Cardiac muscle cell (in vitro differentiated cells and primary cell): ENCODE measurements around the gene CARMIL1. TPM values are rescaled to one million over a fixed set of nuclear protein-coding genes. Genes with fewer than 3 reads are reported as not detected.

Experiments used
- DNase-seq, 2 donors: peaks; one replicate each; pipeline versions ENCODE4 v3.0.0 to v3.0.0-alpha.2; 2010 to 2017; ENCODE audit warnings: low read depth in 1 of 2, low spot score in 1 of 2
- H3K27ac ChIP-seq: fragments of 200-600 bp; sonication (generic); 2 replicates; pipeline ENCODE4 v1.5.1; 2016
- H3K27me3 ChIP-seq: fragments of 200-600 bp; sonication (generic); 2 replicates; pipeline ENCODE4 v1.6.0; 2016; ENCODE audit warnings: control low read depth
- H3K36me3 ChIP-seq: fragments of 200-600 bp; sonication (generic); 2 replicates; pipeline ENCODE4 v1.5.1; 2016; ENCODE audit warnings: control low read depth
- H3K4me1 ChIP-seq: fragments of 200-600 bp; sonication (generic); 2 replicates; pipeline ENCODE4 v1.8.1; 2017; ENCODE audit warnings: low read depth, mild to moderate bottlenecking, mixed run types
- H3K4me3 ChIP-seq: fragments of 200-600 bp; sonication (generic); 2 replicates; pipeline ENCODE4 v1.5.1; 2016; ENCODE audit warnings: mild to moderate bottlenecking
- H3K9me3 ChIP-seq: fragments of 200-600 bp; sonication (generic); 2 replicates; pipeline ENCODE4 v1.5.1; 2017; ENCODE audit warnings: low read depth, mild to moderate bottlenecking, control low read depth
- polyA plus RNA-seq: library from polyadenylated mRNA; unstranded; fragments of >200 nt; fragmentation: Nextera tagmentation; extraction: Ambion mirVana; gene quantifications from 2 replicates; pipeline ENCODE4 v1.2.1, GENCODE V29; 2016
- total RNA-seq: library from RNA; depleted of rRNA; stranded (reverse); fragments of >200 nt; gene quantifications from 2 replicates; pipeline ENCODE4 v1.2.3, GENCODE V29; 2016
- TF ChIP-seq, protein P1 (sequence below): IDR thresholded peaks from 2 replicates; pipeline ENCODE4 v1.5.1; 2012; ENCODE audit warnings: low read depth, mild to moderate bottlenecking, low read length

CARMIL1 gene
- total and polyA plus RNA-seq, 2 experiments from 2014 or later: 15.7 to 63.6 TPM

- H3K4me3 ChIP-seq: no peak overlapping the region
- H3K27ac ChIP-seq: peak overlapping the region; percentile 49
- no peaks in the 10 kb centered on the region for H3K9me3 ChIP-seq
- H3K4me1 ChIP-seq: peaks cover 3% of the 10 kb centered on the region
- peaks cover 19% of the 10 kb centered on the region for H3K36me3 ChIP-seq
- H3K27me3 ChIP-seq: no peaks in the 10 kb centered on the region
- peak; percentile 27 to 54 for DNase-seq
- TF ChIP-seq, protein P1, sequence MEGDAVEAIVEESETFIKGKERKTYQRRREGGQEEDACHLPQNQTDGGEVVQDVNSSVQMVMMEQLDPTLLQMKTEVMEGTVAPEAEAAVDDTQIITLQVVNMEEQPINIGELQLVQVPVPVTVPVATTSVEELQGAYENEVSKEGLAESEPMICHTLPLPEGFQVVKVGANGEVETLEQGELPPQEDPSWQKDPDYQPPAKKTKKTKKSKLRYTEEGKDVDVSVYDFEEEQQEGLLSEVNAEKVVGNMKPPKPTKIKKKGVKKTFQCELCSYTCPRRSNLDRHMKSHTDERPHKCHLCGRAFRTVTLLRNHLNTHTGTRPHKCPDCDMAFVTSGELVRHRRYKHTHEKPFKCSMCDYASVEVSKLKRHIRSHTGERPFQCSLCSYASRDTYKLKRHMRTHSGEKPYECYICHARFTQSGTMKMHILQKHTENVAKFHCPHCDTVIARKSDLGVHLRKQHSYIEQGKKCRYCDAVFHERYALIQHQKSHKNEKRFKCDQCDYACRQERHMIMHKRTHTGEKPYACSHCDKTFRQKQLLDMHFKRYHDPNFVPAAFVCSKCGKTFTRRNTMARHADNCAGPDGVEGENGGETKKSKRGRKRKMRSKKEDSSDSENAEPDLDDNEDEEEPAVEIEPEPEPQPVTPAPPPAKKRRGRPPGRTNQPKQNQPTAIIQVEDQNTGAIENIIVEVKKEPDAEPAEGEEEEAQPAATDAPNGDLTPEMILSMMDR: no peak
These were observed 197.9 kb downstream of the CARMIL1 start for GRCh38 chr6:25477006-25477590.

DNA sequence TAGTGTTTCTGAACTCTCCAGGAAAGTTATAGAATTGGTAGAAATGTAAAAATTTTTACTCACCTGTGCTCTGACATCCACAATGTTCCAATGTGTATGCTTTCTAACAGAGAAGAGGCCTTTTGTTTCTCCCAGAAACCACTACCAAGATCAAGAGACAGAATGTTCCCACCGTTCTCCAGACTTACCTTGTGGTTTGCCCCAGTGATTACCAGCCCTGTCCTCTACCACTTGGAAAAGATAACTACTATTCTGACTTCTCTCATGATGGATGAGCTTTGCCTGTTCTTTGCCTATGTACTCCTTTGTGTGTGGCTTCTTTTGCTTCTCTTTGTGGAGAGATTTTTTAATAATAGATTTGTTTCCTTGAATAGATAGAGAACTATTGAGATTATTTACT lies 199.8 kb downstream of the CARMIL1 start:
- no peak for DNase-seq
- peaks cover 8% of the 10 kb centered on the region for H3K4me1 ChIP-seq
- H3K9me3 ChIP-seq: no peaks in the 10 kb centered on the region
- H3K4me3 ChIP-seq: no peak overlapping the region
- peaks cover 7% of the 10 kb centered on the region for H3K36me3 ChIP-seq
- no peak overlapping the region for H3K27ac ChIP-seq
- no peaks in the 10 kb centered on the region for H3K27me3 ChIP-seq
- TF ChIP-seq, protein P1: no peak

- TF ChIP-seq, protein P1: no peak
- Histone ChIP-seq H3K27me3 (no peaks in the 10 kb centered on the region), H3K4me1 (peaks cover 18% of the 10 kb centered on the region), H3K4me3 (no peak overlapping the region), H3K36me3 (peaks cover 4% of the 10 kb centered on the region), H3K27ac (no peak overlapping the region), H3K9me3 (no peaks in the 10 kb centered on the region)
- DNase-seq: no peak
These were observed 202.1 kb downstream of the CARMIL1 start for GRCh38 chr6:25481267-25481666.

DNA sequence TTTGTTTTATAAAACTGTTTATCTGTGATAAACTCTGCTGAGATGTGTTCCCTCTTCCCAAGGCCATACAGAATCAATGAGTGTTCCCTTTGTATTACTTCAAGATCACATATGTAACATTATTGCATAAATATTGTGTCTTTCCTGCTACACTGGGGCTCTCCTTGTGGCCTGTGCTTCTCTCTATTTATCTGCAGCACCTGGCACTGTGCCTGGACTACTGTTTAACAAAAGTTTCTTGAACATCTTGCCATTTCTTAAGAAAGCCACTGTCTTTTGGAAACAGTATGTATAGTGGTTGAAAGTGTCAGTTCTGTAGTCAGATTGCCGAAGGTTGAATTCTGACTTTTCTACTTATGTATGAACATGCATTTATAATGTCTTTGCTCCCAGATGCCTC lies 203.8 kb downstream of the CARMIL1 start:
- Histone ChIP-seq H3K27ac (no peak overlapping the region), H3K36me3 (peaks cover 4% of the 10 kb centered on the region), H3K9me3 (no peaks in the 10 kb centered on the region), H3K4me1 (peaks cover 32% of the 10 kb centered on the region), H3K27me3 (no peaks in the 10 kb centered on the region), H3K4me3 (no peak overlapping the region)
- peak in 1 of 2 donors; percentile 75 for DNase-seq
- TF ChIP-seq, protein P1: no peak

- Histone ChIP-seq H3K27me3 (no peaks in the 10 kb centered on the region), H3K4me1 (peaks cover 42% of the 10 kb centered on the region), H3K9me3 (no peaks in the 10 kb centered on the region), H3K36me3 (peaks cover 4% of the 10 kb centered on the region), H3K27ac (no peak overlapping the region), H3K4me3 (no peak overlapping the region)
- TF ChIP-seq, protein P1: no peak
- DNase-seq: no peak
These were observed 204.8 kb downstream of the CARMIL1 start for GRCh38 chr6:25483943-25484342.

DNA sequence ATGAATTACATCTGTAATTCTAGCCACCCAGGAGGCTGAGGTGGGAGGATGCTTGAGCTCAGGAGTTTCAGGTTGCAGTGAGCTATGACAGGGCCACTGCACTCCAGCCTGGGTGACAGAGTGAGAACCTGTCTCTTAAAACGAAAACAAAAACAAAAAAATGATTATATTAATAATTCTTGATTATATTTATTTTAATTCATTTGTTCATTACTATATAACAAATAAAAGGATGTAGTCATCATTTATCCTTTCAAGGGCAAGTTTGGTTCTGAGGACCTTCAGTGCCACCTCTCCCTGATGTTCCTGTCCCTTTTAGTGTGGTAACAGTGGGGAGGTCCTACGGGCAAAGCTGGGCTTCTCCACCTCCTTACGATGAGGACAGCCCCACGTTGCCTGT lies 205.7 kb downstream of the CARMIL1 start:
- Histone ChIP-seq H3K9me3 (no peaks in the 10 kb centered on the region), H3K27me3 (no peaks in the 10 kb centered on the region), H3K4me3 (no peak overlapping the region), H3K36me3 (peaks cover 2% of the 10 kb centered on the region), H3K4me1 (peaks cover 43% of the 10 kb centered on the region), H3K27ac (no peak overlapping the region)
- no peak for DNase-seq
- TF ChIP-seq, protein P1: no peak
